Bronchial epithelial cell (primary cell): ENCODE measurements around the gene TRAPPC12. TPM values are rescaled to one million over a fixed set of nuclear protein-coding genes. Genes with fewer than 3 reads are reported as not detected.

Experiments
- DNase-seq: peaks from one replicate; pipeline ENCODE4 v3.0.0-alpha.2; 2010; ENCODE audit warnings: low read depth
- FAIRE-seq: peaks from 2 replicates; lab custom pipeline; 2011; peaks lifted over from hg19 to GRCh38; lab: Jason Lieb, UNC
- H3K27me3 ChIP-seq: 2 replicates; pipeline ENCODE4 v1.5.1; 2011; ENCODE audit warnings: low read length; ENCODE audit not compliant: control insufficient read depth, insufficient read depth
- H3K36me3 ChIP-seq: 2 replicates; pipeline ENCODE4 v1.5.1; 2011; ENCODE audit warnings: low read length; ENCODE audit not compliant: control insufficient read depth, insufficient read depth
- H3K4me3 ChIP-seq: 2 replicates; pipeline ENCODE4 v1.5.1; 2011; ENCODE audit warnings: mild to moderate bottlenecking, low read depth, low read length, control low read depth
- CTCF ChIP-seq: IDR thresholded peaks from 2 replicates; pipeline ENCODE4 v1.5.1; 2011; ENCODE audit warnings: mild to moderate bottlenecking, moderate library complexity, low read length, control low read depth, inconsistent platforms; ENCODE audit not compliant: insufficient read depth, severe bottlenecking
- total RNA-seq: library from RNA; depleted of rRNA; stranded (reverse); fragments of >200 nt; gene quantifications from 2 replicates; pipeline ENCODE4 v1.2.1, GENCODE V29; 2014

TRAPPC12 gene
- total RNA-seq, 1 donor from 2014 or later, result 52.9 TPM

DNA sequence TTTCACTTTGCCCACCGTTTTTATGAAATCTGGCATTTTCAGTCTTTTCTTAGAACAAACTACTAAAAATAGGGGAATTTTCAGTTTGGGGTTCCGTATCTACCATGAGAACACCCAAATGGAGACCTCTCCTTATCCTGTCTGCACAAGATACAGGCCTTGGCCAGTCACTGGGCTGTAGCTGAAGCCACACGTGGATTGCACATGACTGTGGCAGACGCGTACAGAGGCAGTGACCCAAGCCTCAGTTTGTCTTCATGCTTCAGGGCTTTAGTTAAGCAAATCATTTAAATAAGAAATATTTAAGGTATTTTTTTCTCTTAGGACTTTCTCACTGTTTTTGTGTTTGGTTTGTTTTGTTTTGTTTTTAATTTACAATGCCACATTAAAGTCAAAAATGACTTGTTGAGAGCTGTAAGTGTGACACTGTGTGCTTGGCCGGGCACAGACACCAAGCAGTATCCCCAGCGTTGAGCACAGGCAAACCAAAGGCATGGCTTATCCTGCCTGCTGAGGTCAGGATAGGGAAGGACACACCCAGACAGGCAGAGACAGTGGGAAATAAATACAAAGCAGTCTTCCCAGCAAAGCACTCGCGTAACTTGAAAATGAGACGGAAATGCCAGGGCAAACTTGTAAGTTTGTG lies 53.3 kb downstream of the TRAPPC12 start:
- DNase-seq (no peak), FAIRE-seq (no peak)
- Histone ChIP-seq H3K4me3 (no peak overlapping the region), H3K27me3 (no peaks in the 10 kb centered on the region), H3K36me3 (peaks cover 7% of the 10 kb centered on the region)
- TF ChIP-seq CTCF, result no peak

DNA sequence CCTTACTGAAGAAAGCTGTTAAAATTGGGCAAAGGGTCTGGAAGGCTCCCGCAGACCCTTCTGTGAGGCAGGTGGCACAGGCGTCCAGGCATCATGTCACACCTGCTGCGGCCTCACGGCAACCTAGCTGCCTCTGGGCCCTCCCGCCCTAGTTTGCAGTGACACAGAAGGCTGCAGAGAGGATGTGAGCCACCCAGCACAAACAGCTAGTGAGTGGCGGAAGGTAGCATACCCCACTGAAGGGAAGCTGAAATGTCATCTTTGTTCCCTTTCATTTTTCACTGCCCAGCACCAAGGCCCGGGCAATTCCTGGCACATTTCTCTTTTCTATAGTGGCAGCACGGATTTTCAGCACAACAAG lies 53.8 kb downstream of the TRAPPC12 start:
- TF ChIP-seq CTCF, result no peak
- peaks cover 6% of the 10 kb centered on the region for H3K36me3 ChIP-seq
- no peak for FAIRE-seq

DNA sequence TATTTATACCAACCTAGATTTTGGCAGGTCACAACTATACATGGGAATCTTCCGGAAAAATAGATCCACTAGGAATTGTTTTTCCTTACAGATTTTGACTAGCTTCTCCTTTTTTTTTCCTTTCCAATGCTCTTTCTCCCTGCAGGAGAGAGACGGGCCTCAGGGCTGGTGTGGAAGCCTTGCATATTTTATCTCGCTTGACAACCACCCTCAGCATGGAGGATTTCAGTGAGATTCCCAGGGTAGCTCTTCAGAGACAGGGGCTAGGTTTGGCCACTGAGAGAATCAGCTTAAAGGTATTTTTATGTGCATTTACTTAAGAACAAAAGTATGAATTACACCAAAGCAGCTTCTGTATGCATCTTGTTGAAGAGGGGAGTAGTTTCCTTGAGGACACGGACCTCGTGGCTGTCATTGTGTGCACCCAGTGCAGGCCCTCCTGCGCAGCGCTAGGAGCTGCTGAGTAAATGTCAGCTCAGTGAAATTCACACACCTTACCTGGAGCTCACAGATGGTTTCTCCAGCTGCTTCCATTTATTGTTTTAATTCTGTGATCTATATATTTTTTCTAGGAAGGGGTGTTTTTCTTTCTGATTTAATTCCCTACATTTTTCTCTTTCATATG lies 54.4 kb downstream of the TRAPPC12 start:
- no peak for FAIRE-seq
- Histone ChIP-seq H3K36me3 (peaks cover 4% of the 10 kb centered on the region), H3K4me3 (no peak overlapping the region), H3K27me3 (no peaks in the 10 kb centered on the region)
- no peak for DNase-seq
- no peak for TF ChIP-seq CTCF

More for the DNA sequence above, 53.8 kb downstream of the TRAPPC12 start:
- Histone ChIP-seq H3K4me3 (no peak overlapping the region), H3K27me3 (no peaks in the 10 kb centered on the region)
- DNase-seq, result no peak

- no peak for TF ChIP-seq CTCF
- Histone ChIP-seq H3K4me3 (no peak overlapping the region), H3K27me3 (no peaks in the 10 kb centered on the region), H3K36me3 (peaks cover 4% of the 10 kb centered on the region)
- no peak for DNase-seq
- FAIRE-seq, result no peak
Observed at GRCh38 chr2:3434654-3435053, 55.2 kb downstream of the TRAPPC12 start.

DNA sequence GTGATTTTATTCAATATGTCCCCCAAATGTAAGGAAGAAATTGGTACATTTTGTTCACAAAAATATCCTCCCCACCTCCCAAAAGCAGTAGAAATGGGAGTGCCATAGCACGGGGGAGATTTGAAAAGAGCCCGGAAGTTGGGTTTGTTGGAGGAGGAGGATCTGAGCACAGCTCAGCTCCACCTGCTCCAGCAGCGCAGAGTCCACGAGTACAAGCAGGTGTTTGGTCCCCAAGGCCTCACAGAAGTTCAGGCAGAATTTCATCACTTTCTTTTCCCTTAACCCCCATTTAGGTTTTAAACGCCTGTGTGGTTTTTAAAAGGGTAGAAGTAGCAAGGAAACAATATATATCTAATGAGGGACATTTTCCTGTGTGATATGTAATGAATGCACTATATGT lies 56.0 kb downstream of the TRAPPC12 start:
- no peak for FAIRE-seq
- H3K4me3 ChIP-seq, result no peak overlapping the region
- DNase-seq, result no peak
- no peak for TF ChIP-seq CTCF
- H3K36me3 ChIP-seq, result peaks cover 4% of the 10 kb centered on the region
- H3K27me3 ChIP-seq, result no peaks in the 10 kb centered on the region

GRCh38 chr2:3440477-3440876 lies 61.0 kb downstream of the TRAPPC12 start:
- Histone ChIP-seq H3K4me3 (no peak overlapping the region), H3K36me3 (peaks cover 7% of the 10 kb centered on the region), H3K27me3 (no peaks in the 10 kb centered on the region)
- DNase-seq, result no peak
- FAIRE-seq, result no peak
- TF ChIP-seq CTCF, result no peak
